ENCODE measurements around the gene PPP1R14B.

DNA sequence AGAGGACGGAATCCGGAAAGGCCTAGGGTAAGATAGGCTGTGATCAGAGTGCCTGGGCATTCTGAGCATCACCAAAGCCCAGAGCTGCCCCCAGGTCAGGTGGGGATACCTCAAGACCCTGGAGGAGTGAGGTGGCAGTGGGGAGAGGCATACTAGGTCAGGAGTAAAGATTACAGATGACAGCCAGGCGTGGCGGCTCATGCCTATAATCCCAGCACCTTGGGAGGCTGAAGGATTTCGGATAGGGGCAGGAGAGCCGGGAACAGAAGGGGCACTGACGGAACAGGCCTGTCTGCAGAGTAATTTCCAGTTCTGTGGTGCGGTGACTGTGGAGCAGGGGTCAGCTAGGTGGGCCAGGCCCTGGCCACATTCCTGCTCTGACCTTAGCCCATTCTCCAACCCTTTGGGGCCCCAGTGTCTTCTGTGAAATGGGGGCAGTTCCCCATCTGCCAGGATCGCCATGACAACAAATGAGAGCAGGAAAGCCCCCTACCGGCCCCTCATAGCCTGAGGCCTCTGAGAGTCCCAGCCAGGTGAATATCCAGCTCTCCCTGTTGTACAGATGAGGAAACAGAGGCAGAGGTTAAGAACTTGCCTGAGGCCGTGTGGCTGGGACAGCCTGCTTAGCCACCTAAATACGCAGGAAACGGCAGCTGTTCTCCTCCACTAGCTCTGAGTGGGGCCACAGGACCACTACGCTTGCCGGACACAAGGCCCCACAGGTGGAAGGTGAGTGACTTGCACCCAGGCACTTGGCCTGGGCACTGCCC lies 28.5 kb upstream of the PPP1R14B start:
- TF ChIP-seq SP1 (IDR thresholded peaks at IDR 0.05): no peak
- no peak for TF ChIP-seq CTCF (IDR thresholded peaks at IDR 0.05; ENCODE audit: low read depth, low read length, missing input control)
- no peak for TF ChIP-seq FOXA1 (IDR thresholded peaks at IDR 0.05)
- no peak for TF ChIP-seq TAF1 (conservative IDR thresholded peaks at IDR 0.05)
- TF ChIP-seq, protein P1, sequence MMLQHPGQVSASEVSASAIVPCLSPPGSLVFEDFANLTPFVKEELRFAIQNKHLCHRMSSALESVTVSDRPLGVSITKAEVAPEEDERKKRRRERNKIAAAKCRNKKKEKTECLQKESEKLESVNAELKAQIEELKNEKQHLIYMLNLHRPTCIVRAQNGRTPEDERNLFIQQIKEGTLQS (IDR thresholded peaks at IDR 0.05): no peak
- no peak for TF ChIP-seq GABPA (IDR thresholded peaks at IDR 0.05 in 1 of 2, conservative IDR thresholded peaks at IDR 0.05 in 1 of 2)
- no peak for TF ChIP-seq REST (IDR thresholded peaks at IDR 0.05)
- TF ChIP-seq RAD21 (IDR thresholded peaks at IDR 0.05): no peak
- no peak for TF ChIP-seq NR2F2 (IDR thresholded peaks at IDR 0.05)
- TF ChIP-seq YY1 (IDR thresholded peaks at IDR 0.05): no peak
- no peak for TF ChIP-seq MAX (IDR thresholded peaks at IDR 0.05)
- TF ChIP-seq, protein P2, sequence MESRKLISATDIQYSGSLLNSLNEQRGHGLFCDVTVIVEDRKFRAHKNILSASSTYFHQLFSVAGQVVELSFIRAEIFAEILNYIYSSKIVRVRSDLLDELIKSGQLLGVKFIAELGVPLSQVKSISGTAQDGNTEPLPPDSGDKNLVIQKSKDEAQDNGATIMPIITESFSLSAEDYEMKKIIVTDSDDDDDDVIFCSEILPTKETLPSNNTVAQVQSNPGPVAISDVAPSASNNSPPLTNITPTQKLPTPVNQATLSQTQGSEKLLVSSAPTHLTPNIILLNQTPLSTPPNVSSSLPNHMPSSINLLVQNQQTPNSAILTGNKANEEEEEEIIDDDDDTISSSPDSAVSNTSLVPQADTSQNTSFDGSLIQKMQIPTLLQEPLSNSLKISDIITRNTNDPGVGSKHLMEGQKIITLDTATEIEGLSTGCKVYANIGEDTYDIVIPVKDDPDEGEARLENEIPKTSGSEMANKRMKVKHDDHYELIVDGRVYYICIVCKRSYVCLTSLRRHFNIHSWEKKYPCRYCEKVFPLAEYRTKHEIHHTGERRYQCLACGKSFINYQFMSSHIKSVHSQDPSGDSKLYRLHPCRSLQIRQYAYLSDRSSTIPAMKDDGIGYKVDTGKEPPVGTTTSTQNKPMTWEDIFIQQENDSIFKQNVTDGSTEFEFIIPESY (IDR thresholded peaks at IDR 0.05): no peak
- TF ChIP-seq JUND (IDR thresholded peaks at IDR 0.05): no peak
